HCEC 1CT (cell line): Measurements from ENCODE around the gene DHX40.
A peak's percentile ranks its signal among the peaks of the same experiment; 100 is the strongest.

Experiments used
- DNase-seq: peaks from one replicate; pipeline ENCODE4 v3.0.0-alpha.2; 2017

DHX40 gene

DNA sequence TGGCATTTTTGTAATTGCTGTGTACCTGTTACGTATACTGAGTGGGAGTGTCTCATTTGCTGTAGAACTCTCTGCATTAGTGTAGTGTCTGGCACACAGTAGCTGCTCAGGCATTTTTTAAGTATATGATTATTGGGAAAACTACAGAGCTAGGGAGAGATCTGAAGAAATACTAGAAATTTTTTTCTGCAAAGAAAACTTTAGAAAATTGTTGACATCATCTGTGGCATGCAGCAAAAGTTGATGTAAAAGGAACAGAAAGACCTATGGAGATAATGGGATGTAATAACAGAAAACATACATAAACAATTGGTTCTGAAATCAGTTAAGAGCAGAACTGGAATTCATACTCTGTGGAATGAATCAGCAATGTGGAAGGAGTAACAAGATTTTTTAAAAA is 65.9 kb downstream of the DHX40 start:
- no peak for DNase-seq

DNA sequence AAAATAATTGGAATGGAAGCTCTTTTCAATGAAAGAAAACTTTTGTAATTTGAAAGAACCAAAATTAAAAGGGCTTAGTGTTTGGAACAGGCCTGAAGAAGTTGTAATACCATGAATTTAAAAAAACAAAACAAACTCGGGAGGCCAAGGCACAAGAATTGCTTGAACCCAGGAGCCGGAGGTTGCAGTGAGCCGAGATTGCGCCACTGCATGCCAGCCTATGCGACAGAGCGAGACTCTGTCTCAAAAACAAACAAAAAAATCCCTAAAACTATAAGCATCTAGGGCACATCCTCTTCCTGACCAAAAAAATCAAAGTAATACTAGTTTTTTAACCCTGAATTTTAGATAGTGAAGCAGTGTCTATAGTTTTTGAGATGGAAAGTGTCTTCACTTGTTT is 67.0 kb downstream of the DHX40 start:
- no peak for DNase-seq

DNA sequence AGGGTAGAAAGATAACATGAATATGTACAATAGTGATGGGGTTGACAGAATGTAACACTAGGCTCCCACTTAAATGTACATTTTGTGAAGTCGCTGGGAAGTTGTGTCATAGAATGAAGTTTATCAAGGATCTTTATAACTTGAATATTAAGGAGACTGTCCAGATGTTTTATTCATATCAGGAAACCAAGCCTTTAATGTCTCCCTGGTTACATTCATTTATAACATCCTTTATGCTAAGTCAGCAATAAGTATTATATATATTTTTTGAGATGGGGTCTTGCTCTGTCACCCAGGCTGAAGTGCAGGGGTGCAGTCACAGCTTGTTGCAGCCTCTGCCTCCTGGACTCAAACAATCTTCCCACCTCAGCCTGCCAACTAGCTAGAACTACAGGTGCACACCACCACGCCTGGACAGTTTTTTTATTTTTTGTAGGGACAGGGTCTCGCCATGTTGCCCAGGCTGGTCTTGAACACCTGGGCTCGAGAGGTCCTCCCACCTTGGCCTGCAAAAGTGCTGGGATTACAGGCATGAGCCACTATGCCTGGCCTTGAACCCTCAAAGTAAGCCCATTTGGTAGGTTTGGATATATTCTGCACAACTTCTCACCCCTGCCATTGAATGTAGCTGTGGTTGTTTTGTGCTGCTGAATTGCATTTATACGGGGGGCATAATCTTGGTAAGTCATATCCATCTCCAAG is 68.4 kb downstream of the DHX40 start:
- DNase-seq, result no peak

DNA sequence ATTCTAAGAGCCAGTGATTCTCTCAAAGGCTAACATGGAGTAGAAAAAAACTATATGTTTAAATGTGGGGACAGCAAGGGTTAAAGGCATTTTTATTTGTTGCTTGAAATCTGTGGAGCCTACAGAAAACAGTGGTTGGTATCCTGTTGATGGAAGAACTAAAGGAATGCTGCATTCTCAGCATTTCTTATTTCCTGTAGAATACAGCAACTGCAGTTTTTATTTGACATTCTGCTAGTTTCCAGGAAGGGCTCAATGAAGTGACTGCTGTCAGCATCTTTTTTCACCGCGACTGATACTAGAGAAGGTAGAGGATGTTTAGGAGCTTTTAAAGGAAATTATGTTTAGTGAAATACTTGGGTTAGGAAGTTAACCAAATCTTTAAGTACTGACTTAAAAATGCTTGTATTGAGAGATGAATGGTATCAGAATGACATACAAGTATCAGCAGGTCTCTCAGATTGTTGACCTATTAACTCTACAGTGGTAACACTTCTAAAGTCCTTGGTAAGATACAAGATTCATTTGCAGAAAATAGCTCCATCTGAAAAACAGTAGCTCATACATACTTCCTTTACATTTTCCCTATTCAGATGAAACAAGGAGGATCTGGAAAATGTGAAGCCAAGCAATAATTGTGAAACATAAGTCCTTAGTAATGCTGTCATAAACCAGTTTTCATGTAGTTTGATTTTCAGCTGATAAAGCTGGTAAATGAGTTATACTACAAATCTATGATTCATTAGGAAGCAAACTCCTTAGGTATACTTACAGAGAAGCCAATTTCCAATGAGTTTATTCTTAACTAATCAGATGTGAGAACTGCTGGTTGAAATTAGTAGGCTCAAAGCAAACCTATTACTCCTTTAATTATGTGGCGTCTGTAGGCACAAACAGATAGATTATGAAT is 69.5 kb downstream of the DHX40 start:
- DNase-seq, result no peak

DNA sequence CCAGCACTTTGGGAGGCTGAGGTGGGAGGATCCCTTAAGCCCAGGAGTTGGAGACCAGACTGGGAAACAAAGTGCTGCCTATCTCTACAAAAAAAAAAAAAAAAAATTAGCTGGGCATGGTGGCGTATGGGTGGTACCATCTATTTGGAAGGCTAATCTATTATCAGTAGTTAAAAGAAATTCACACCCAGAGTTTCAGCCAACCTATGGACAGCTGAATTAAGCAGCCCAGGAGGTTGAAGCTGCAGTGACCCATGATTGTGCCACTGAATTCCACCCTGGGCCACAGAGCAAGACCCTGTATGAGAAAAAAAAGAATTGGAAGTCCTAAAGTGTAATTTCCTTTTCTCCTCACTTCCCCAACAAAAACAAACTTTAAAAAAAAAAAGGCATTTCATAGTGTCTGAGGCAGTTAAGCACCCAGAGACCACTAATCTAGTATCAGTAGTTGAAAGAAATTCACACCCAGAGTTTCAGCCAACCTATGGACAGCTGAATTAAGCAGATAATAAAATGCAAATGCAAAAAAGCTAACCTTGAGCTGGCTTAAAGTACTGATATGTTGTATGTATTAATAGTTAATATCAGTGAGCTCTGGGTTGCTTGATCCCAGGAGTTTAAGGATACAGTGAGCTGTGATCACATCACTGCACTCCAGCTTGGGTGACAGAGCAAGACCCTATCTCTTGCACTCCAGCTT is 72.4 kb downstream of the DHX40 start:
- no peak for DNase-seq

DNA sequence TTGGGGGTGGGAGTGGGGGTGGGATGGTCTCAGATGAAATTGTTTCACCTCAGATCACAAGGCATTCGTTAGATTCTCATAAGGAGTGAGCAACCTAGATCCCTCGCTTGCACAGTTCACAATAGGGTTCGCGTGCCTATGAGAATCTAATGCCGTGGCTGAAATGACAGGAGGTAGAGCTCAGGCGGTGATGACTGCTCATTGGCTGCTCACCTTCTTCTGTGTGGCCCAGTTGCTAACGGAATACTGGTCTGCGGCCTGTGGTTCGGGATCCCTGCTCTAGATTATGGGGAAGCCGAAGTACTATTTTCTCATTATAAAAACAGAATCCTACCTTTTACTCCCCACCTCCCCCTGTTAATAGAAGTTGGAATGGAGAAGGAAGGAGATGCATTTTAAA is 73.1 kb downstream of the DHX40 start:
- no peak for DNase-seq

DNA sequence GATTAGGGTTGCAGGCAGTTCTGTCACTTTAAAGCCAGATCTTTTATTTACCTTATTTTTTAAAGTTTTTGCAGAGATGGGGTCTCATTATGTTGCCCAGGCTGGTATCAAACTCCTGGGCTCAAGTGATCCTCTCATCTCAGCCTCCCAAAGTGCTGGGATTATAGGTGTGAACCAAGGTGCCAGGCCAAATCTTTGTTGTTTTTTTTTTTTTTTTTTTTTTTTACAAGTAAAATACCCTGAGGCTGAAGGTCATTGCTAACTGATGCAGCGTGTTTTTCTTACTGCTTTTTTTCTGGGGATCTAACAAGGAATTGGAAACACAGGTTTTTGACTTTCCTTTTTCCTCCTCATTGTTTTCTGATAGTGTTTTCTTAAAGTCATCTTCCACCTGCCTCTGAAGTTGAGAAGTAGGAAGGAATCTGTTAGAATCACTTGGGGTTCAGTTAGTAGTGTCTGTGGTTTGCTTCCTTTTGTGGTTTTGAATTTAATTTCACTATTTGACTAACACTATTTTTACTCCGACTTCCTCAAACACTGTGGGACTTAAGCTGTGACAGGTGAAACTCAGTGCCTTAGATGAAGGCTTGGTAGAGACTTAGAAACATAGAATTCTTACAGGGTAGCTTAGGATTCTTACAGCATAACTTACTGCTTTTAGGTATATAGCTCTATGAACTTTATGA is 76.5 kb downstream of the DHX40 start:
- DNase-seq, result no peak

DNA sequence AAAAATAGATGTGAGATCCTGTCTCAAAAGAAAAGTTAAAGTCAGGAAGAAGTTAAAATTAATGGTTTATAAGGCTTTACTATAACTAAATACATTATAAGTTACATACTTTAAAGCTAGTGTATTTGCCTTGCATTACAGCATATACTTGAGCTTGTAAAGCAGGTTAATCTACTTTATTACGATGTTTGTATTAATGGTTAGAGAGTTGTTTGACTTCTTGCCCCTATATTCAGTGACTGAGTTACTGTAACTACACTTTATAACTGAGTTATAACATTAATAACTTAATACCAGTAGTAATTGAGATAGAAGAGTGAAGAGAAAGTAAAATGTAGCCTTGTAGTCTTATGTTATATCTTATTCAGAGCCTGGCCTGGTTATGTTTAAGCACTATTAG is 77.2 kb downstream of the DHX40 start:
- DNase-seq, result no peak

DNA sequence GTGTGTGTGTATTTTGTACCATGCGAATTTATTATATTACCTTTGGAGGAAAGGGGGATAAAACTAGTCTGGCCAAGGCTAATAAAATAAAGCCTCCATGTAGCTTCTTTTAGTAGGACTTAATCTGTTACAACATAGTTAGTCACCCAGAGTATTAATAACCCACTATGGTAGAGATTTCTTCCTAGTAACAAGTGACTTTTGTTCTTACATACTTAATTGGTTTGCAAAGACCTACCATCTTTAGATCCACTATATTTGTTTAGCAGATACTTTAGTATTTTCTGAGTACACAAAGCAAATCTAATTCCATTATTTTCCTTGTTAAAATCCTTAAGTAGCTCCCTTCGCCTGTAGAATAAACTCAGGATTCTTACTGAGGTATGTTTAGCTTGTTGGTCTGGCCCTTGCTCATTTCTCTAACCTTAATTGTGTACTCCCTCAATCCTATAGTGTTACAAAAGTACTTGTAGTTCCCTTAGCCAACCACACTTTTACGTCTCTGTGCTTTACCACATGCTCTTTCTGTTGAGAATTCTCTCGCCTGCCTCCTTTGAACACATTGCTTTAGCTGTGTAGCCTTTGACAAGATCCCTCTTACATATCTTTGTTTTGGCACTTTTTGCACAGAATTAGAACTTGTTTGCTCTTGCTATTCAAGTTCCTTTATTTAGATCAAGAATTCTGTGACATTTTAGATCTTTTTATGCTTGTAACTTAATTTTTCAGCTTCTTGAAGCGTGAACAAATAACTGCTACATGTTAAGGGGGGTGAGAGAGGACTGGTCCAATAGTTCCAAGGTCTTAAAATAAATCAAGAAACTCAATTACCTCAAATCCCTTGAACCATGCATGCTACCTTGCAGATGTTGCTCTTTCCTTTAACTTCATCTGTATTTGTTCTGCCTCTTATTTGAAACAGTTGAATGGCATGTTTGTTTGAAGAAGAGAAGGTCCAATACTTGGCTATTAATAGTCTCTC is 78.0 kb downstream of the DHX40 start:
- peak; percentile 71 for DNase-seq

DNA sequence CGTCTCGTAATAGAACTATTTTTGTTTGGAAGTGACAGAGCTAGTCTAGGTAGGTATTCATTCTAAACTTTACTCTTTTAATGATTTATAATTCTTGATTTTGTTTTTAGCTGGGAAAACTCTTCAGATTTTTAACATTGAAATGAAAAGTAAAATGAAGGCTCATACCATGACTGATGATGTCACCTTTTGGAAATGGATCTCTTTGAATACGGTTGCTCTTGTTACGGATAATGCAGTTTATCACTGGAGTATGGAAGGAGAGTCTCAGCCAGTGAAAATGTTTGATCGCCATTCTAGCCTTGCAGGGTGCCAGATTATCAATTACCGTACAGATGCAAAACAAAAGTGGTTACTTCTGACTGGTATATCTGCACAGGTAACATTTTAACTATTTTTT is 81.9 kb downstream of the DHX40 start:
- no peak for DNase-seq

DNA sequence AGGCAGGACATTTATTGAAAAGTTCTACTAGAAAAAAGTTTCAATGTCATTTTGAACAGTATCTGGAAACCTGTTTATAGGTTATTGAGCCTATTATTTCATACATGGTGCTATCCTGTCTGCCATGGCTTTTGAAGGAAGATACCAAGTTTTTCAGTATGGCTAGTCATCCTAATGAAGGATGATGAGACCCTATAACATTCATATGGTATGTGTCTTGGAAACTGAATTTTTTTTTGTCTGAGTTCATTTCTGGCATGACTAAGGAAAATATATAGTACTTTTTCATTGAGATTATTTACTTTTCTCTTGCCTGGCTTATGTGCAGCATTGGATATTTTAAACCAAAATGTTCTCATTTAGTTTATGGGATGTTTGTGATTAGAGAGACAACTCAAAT is 84.5 kb downstream of the DHX40 start:
- no peak for DNase-seq

DNA sequence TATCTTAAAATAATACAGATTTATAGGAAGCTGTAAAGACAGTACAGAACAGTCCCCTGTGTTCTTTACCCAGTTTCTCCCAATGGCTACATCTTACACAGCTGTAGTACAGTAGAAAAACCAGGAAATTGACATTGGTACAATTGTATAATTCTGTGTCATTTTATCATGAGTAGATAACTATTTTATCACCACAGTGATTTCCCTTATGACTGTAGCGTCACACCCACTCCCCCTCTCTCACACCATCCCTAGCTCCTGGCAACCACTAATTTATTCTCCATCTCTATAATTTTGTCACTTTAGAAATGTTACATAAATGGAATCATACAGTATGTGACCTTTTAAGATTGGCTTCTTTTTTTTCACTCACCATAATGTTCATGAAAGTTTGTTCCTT is 85.2 kb downstream of the DHX40 start:
- DNase-seq, result no peak

DNA sequence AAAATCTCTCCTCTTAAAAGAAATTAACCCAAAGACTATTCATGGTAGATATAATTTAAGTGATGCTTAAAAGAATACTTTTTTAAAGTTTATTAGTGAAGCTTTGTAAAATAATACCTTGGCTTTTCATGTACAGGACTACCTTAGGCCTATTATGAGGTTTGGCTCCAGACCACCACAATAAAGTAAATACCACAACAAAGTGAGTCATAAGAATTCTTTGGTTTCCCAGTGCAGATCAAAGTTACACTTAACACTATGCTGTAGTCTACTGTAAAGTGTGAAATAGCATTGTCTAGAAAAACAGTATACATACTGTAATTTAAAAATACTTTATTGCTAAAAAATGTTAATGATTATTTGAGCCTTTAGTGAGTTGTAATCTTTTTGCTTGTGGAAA is 85.9 kb downstream of the DHX40 start:
- peak; percentile 50 for DNase-seq

DNA sequence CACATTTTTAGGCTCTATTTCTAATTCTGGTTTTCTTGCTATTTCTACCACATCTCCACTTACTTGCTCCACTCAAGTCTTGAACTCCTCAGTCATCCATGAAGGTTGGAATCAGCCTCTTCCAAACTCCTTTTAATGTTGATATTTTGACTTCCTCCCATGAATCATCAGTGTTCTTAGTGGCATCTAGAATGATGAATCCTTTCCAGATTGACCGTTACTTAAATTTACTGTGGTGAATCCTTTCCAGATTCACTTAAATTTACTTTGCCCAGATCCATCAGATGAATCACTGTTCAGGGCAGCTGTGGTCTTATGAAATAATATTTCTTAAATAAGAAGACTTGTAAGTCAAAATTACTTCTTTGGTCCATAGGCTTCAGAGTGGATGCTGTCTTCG is 86.7 kb downstream of the DHX40 start:
- peak; percentile 94 for DNase-seq

DNA sequence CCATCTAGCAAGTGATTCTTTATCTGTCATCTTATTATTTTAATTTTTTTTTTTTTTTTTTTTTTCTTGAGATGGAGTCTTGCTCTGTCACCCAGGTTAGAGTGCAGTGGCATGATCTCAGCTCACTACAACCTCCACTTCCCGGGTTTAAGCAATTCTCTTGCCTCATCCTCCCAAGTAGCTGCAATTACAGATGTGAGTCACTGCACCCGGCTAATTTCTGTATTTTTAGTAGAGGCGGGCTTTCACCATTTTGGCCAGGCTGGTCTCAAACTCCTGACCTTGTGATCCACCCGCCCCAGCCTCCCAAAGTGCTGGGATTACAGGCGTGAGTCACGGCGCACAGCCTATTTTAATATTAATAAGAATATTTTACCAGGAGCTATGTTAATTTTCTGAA is 91.2 kb downstream of the DHX40 start:
- peak; percentile 86 for DNase-seq
